AG04450 (cell line): ENCODE results near the gene NTRK2. TPM values are rescaled to one million over a fixed set of nuclear protein-coding genes. Genes with fewer than 3 reads are reported as not detected.

Experiments used
- CTCF ChIA-PET: fragments of 300-600, 350-600 bp; formaldehyde crosslinking; extraction: SDS; loops from one replicate; lab custom pipeline; 2022; ENCODE audit warnings: antibody characterized with exemption, inconsistent platforms; lab: Charles Lee
- POLR2A ChIA-PET: fragments of 350-600 bp; formaldehyde crosslinking; extraction: SDS; loops from one replicate; lab custom pipeline; 2021; ENCODE audit warnings: antibody characterized with exemption, inconsistent platforms; lab: Yijun Ruan, JAX
- DNase-seq: peaks from one replicate; pipeline ENCODE4 v3.0.0-alpha.2; 2011; ENCODE audit warnings: low read depth, low spot score
- H3K27ac ChIP-seq: one replicate; pipeline ENCODE4 v1.5.1; 2012; ENCODE audit warnings: low read depth, low read length, control low read depth
- H3K27me3 ChIP-seq: one replicate; pipeline ENCODE4 v1.6.0; 2012; ENCODE audit warnings: low read length; ENCODE audit not compliant: control insufficient read depth, insufficient read depth
- H3K4me3 ChIP-seq: 2 replicates; pipeline ENCODE4 v1.5.1; 2011; ENCODE audit warnings: mild to moderate bottlenecking, low read depth, low read length, control low read depth
- H3K9me3 ChIP-seq: 2 replicates; pipeline ENCODE4 v1.5.1; 2012; ENCODE audit warnings: low read length; ENCODE audit not compliant: control insufficient read depth, insufficient read depth
- polyA plus RNA-seq: library from polyadenylated mRNA; depleted of rRNA; stranded (reverse); fragments of >200 nt; gene quantifications from 2 replicates; pipeline ENCODE4 v1.2.3, GENCODE V29; 2011
- TF ChIP-seq, protein P1 (sequence below): IDR thresholded peaks from 2 replicates; pipeline ENCODE4 v1.5.1; 2011; ENCODE audit warnings: low read depth, low read length, control low read depth, inconsistent platforms

The NTRK2 gene
- polyA plus RNA-seq, 1 experiment: not detected

DNA sequence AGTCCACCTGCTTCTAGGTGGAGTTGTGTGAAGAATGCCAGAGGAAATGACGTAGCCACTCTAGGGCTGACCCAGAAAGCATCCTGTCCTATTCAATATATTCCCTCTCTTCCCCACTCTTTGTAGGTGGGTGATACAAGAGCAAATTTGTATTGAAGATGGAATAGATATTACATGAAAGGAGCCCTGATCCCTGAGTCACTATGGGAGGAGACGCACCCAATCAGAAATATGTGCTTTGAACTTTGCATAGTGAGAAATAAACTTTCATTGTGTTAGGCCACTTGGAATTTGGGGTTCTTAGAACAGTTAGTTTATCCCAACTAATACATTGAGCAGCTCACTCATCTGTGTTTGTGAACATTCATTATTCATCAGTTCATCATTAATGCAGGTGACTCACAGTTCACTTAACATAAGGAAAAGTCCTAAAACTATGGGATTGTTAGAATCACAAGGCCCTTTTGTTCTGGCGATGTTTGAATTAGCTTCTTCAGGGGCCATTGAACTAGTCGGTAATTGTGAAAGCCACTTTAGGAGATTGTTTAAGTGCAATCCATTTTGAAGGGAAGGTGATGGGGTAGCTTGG lies 26.9 kb upstream of the NTRK2 start:
- Histone ChIP-seq H3K4me3 (no peak overlapping the region), H3K27ac (no peak overlapping the region), H3K9me3 (peaks cover 5% of the 10 kb centered on the region; the same call in 1 of the 2 replicates), H3K27me3 (no peaks in the 10 kb centered on the region)
- TF ChIP-seq, protein P1, sequence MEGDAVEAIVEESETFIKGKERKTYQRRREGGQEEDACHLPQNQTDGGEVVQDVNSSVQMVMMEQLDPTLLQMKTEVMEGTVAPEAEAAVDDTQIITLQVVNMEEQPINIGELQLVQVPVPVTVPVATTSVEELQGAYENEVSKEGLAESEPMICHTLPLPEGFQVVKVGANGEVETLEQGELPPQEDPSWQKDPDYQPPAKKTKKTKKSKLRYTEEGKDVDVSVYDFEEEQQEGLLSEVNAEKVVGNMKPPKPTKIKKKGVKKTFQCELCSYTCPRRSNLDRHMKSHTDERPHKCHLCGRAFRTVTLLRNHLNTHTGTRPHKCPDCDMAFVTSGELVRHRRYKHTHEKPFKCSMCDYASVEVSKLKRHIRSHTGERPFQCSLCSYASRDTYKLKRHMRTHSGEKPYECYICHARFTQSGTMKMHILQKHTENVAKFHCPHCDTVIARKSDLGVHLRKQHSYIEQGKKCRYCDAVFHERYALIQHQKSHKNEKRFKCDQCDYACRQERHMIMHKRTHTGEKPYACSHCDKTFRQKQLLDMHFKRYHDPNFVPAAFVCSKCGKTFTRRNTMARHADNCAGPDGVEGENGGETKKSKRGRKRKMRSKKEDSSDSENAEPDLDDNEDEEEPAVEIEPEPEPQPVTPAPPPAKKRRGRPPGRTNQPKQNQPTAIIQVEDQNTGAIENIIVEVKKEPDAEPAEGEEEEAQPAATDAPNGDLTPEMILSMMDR: no peak
- DNase-seq: no peak
- ChIA-PET POLR2A (no interaction called here), CTCF (no interaction called here)

GRCh38 chr9:84647699-84648098 lies 21.8 kb upstream of the NTRK2 start:
- TF ChIP-seq, protein P1: no peak
- no peak for DNase-seq
- no peak overlapping the region for H3K27ac ChIP-seq
- POLR2A ChIA-PET: no interaction called here
- H3K9me3 ChIP-seq: peaks cover 8% of the 10 kb centered on the region; the same call in 1 of the 2 replicates
- CTCF ChIA-PET: no interaction called here
- H3K4me3 ChIP-seq: no peak overlapping the region
- no peaks in the 10 kb centered on the region for H3K27me3 ChIP-seq

- no peaks in the 10 kb centered on the region for H3K27me3 ChIP-seq
- H3K27ac ChIP-seq: no peak overlapping the region
- ChIA-PET CTCF (no interaction called here), POLR2A (no interaction called here)
- H3K9me3 ChIP-seq: peaks cover 12% of the 10 kb centered on the region
- TF ChIP-seq, protein P1: no peak
- DNase-seq: no peak
- H3K4me3 ChIP-seq: no peak overlapping the region
These were observed 16.9 kb upstream of the NTRK2 start for GRCh38 chr9:84652496-84653120.

- ChIA-PET POLR2A (no interaction called here), CTCF (no interaction called here)
- Histone ChIP-seq H3K9me3 (peaks cover 8% of the 10 kb centered on the region), H3K4me3 (no peak overlapping the region), H3K27ac (no peak overlapping the region), H3K27me3 (no peaks in the 10 kb centered on the region)
- TF ChIP-seq, protein P1: no peak
- DNase-seq: no peak
These were observed 14.1 kb upstream of the NTRK2 start for GRCh38 chr9:84655447-84655846.

DNA sequence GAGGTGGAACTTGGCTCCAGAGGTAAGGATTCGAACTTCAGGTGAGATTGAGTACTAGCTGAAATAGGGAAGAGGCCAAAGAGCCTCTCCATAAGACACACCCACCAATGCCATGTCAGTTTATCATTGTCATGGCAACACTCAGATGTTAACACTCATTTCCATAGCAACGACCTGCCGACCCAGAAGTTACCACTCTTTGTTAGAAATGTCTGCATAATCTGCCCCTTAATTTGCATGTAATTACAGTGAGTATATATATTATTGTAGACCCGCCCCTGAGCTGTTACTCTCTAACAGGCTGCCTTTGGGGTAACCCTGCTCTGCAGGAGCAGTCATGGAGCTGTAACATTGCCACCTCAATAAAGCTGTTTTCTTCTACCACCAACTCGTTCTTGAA lies 10.2 kb upstream of the NTRK2 start:
- Histone ChIP-seq H3K27ac (no peak overlapping the region), H3K27me3 (no peaks in the 10 kb centered on the region), H3K4me3 (no peak overlapping the region), H3K9me3 (peaks cover 8% of the 10 kb centered on the region)
- DNase-seq: no peak
- TF ChIP-seq, protein P1: no peak
- CTCF ChIA-PET: no interaction called here
- POLR2A ChIA-PET: no interaction called here
